GM21723 (cell line): ENCODE results near the gene CEP131.

Experiments used
- ATAC-seq: cut with Tn5 transposase; IDR thresholded peaks from one replicate; pipeline ENCODE4 v1.9.1; 2021; ENCODE audit warnings: mild to moderate bottlenecking, moderate library complexity; ENCODE audit not compliant: unreplicated experiment

CEP131 gene

GRCh38 chr17:81222906-81223761 lies at the start of gene CEP131:
TSS of gene CEP131 (minus strand) at chr17:81222965. CDS start at chr17:81220056, 2,909 bp downstream.
- ATAC-seq: peak; percentile 89

DNA sequence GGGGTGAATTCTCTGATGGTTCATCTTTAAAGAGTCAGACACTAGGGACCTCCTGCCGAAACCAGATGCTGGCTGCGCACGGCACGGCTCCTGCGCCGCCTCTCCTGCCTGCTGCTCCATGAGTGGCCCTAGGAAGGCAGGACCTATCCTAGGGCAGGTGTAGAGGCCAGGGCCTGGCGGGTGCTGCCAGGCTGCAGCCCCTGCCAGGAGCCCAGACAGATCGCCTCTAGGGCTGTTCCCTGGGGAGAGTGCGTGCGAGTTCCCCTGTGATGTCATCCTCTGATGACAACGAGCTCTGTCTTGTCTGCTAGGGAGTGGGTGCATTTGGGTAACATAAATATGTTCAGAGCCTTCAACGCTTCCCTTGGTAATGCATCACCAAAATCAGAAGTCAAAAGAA lies 48.5 kb upstream of the CEP131 start:
- ATAC-seq: no peak

GRCh38 chr17:81270279-81270678 lies 47.5 kb upstream of the CEP131 start:
- ATAC-seq: no peak

- no peak for ATAC-seq
Measured at GRCh38 chr17:81267390-81268067, 44.8 kb upstream of the CEP131 start.

DNA sequence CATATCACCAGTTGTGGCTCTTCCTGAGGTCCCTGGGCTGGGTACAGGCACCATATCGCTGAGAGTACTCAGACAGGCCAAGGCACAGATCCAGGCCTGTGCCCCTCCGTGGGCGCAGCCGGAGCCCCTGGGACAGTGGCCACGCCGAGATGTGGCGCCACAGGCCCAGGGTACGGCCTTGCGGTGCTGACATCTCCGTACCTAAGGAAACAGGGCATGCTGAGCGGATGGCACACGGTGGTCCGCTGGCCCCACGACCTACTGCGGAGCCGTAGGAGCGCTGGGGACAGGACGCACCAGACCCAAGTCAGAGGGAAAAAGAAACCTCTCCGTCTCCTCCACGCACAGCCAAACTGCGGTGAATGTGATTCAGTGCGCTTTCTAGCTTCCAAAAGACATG lies 42.8 kb upstream of the CEP131 start:
- ATAC-seq: no peak

DNA sequence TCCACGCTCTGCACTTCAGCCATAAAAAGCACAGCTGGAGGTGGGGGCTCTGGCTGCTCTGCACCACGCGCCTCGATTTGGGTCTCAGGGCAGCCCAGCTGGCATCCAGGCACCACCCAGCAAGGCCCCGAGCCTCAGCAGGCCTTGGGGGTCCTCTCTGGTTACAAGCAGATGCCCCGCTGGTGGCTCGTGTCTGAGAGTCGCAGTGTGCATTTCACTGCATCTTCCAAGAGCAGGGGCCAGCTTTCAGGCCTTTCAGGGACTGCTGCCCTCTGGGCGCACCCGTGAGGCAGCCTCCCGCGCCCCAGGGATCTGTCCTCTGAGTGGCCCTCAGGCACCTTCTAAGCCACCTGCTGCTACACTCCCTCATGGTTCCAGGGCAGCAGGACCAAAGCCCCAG lies 41.9 kb upstream of the CEP131 start:
- no peak for ATAC-seq

- no peak for ATAC-seq
Measured at GRCh38 chr17:81263371-81264181, 40.8 kb upstream of the CEP131 start.

DNA sequence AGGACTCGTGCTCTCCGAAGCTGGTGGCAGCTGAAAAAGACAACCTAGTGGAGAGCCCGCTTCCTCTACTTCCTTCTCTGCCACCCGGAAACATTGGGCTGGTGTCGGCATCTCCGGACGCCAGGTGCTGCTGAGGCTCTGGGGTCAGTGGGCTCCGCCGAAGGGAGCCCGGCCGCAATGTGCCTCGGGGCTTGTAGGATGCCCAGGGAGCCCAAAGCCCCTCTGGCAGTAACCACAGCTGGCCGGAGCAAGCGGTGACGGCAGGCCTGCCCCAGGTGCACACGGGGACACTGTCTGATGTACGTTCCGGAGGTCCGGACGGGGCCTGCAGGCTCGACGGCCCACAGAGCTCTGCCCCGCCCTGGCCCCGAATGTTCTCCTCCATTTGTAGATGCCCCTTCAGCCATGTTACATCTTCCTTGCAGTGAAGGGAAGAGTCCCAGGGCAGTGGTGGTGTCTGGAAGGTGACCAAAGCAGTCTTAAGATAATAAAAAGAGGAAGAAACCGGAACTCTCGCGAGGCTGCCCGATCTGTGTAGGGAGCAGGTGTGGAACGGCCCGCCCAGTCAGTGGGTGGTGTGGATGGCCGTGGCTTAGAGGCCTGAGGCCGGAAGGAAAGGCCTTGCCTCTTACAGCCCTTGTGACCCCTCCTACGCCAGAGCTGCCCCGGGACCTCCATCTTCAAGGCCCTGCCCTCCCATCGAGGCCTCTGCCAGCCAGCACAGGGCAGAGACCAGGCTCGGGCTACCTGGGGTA lies 39.0 kb upstream of the CEP131 start:
- ATAC-seq: no peak

DNA sequence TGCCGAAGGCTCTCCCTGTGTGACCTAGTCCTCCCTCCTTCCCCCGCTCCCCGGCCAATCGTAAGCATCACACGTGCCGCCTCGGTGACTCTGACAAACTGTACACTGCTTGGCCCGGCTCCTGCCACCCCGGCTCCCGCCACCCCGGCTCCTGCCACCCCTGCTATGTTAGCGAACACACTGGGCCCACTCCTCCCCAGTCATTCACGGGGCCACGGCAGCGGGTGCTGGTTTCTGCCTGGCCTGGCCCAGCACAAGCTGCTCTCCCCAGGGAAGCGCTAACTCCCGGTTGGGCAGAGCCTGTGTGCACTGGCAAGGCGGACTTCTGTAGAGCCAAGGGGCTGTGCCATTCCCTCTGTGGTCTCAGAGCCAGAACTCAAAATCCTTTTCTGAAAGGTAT lies 38.3 kb upstream of the CEP131 start:
- no peak for ATAC-seq

- no peak for ATAC-seq
Measured at GRCh38 chr17:81260641-81261040, 37.9 kb upstream of the CEP131 start.

DNA sequence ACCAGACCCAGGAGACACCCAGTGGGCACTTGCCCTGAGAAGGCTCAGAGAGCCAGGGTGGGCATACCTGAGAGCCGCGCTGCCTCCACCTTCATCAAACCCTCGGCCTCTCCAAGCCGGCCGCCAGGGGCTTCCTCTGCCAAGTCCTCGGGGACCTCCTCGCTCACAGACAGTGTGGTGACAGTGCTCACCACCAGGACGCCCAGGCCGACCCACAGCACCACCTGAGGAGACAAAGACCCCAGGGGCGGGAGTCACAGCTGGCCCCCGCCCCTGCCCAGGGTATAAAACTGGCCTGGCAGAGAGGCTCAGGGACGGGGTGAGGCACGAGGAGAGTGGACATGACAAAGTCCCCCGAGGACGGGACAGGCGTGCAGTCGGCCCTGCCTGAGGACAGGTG lies 37.4 kb upstream of the CEP131 start:
- no peak for ATAC-seq

DNA sequence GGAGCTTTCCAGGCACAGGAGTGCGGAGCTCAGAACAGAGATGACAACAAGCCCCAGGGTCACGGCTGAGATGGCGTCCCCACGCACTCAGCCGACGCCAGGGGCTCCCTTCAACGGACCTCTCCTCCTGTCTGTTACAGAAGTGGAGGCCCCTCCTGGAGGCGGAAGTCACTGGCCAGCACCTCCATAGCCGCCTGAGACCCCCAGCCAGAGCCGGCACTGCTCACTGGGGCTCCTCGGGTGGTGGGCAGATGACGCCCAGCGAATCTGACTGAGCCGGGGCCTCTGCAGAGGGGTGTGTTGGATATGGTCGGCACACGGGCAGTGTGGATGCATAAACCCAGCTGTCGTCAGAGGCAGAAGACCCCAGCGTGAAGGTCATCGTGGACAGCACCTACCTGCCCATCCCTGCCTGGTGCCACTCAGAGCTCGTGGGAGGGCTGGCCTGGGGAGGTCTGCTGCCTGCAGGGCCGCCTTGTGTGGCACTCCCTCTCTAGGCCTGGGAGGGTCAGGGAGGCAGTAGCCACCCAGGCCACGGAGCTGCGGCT lies 36.4 kb upstream of the CEP131 start:
- ATAC-seq: no peak

DNA sequence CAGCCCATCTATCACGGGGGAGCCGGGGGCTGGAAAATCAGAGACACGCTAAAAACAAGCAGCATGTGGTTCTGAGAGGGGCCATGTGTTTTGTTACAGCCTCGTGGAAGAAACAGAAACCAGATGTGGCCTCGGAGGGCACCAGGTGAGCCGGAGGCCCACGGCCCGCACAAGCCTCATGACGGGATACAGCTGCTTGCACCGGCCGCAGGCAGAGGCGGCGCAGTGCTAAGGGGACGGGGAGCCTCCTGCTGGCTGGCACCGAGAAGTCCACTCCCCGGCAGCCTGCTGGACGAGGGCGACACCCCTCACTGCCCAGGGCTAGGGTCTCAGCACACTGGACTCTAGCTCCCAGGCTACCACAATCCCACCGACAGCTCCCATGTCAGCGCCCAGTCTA lies 35.5 kb upstream of the CEP131 start:
- no peak for ATAC-seq

GRCh38 chr17:81257533-81257932 lies 34.8 kb upstream of the CEP131 start:
- no peak for ATAC-seq

DNA sequence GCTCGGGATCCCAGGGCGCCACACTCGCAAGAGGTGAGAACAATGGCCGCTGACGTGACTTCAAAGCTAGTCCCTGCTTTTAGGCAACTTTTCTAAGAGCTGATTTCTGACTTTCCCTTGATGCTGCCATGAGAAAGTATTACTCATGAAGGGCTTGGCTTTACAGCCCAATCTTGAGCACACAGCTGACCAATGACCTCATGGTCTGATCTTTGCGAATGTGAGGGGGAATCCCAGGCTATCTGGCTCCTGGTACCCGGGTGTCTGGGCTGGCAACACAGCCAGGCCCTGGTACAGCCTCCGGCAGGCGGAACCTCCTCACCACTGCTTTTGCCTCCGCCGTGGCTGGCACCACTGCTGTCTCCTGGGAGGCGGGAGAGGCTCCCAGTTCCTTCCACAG lies 33.9 kb upstream of the CEP131 start:
- no peak for ATAC-seq

- no peak for ATAC-seq
Measured at GRCh38 chr17:81254955-81255717, 32.4 kb upstream of the CEP131 start.

GRCh38 chr17:81253358-81254131 lies 30.8 kb upstream of the CEP131 start:
- no peak for ATAC-seq

GRCh38 chr17:81252987-81253329 lies 30.2 kb upstream of the CEP131 start:
- no peak for ATAC-seq

DNA sequence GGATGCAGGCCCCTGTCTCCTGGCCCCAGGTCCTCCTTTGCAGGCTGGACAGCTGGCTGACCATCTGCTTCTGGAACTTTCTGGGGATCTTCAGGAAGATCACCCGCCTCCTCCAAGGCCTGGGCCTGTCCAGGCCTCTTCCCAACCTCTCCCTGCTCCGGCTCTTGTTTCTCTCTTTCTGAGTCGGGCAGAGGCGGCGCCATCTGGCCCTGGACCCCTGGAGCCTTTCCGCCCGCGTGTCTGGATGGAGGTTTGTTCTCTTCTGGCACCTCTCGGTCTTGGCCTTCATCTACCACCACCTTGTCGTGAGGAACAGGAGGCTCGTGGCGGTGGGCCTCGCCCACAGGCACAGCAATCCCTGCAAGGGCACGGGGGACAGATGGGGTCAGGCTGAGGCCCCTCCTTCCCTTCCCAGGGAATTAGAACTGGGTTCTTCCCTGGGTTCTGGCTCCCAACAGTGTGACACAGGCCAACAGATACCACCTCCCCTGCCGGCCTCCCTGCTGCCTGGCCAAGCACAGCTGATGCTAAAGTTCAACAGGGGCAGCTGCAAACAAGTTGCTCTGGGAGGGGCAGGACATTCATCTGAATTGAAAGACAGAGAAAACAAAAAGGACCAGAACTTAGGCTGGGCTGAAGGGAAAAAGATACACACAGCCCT lies 29.7 kb upstream of the CEP131 start:
- ATAC-seq: no peak
